IPS-15b (cell line): Measurements from ENCODE around the gene PPIL3.

Source experiments
- H3K27me3 ChIP-seq: one replicate; pipeline ENCODE4 v1.6.1; 2013; ENCODE audit warnings: low read length; ENCODE audit not compliant: control insufficient read depth, insufficient read depth
- H3K36me3 ChIP-seq: one replicate; pipeline ENCODE4 v1.6.1; 2013; ENCODE audit warnings: low read length; ENCODE audit not compliant: control insufficient read depth, insufficient read depth
- H3K4me1 ChIP-seq: one replicate; pipeline ENCODE4 v1.6.1; 2013; ENCODE audit warnings: mild to moderate bottlenecking, low read length; ENCODE audit not compliant: control insufficient read depth, insufficient read depth
- H3K4me3 ChIP-seq: one replicate; pipeline ENCODE4 v1.5.1; 2013; ENCODE audit warnings: low read depth, low read length
- H3K9ac ChIP-seq: one replicate; pipeline ENCODE4 v1.6.1; 2013; ENCODE audit warnings: low read depth, mild to moderate bottlenecking, low read length
- H3K9me3 ChIP-seq: one replicate; pipeline ENCODE4 v1.6.1; 2013; ENCODE audit warnings: mild to moderate bottlenecking, low read length; ENCODE audit not compliant: control insufficient read depth, insufficient read depth

PPIL3 gene

GRCh38 chr2:200878289-200878880 lies 10.5 kb downstream of the PPIL3 start:
- no peaks in the 10 kb centered on the region for H3K27me3 ChIP-seq
- peaks cover 7% of the 10 kb centered on the region for H3K36me3 ChIP-seq
- H3K4me3 ChIP-seq: no peak overlapping the region

GRCh38 chr2:200877443-200877842 lies 11.4 kb downstream of the PPIL3 start:
- Histone ChIP-seq H3K4me1 (no peaks in the 10 kb centered on the region), H3K9ac (no peak overlapping the region), H3K9me3 (no peaks in the 10 kb centered on the region), H3K27me3 (no peaks in the 10 kb centered on the region), H3K4me3 (no peak overlapping the region), H3K36me3 (peaks cover 7% of the 10 kb centered on the region)

More at GRCh38 chr2:200878289-200878880, 10.5 kb downstream of the PPIL3 start:
- Histone ChIP-seq H3K9me3 (no peaks in the 10 kb centered on the region), H3K4me1 (no peaks in the 10 kb centered on the region), H3K9ac (no peak overlapping the region)

DNA sequence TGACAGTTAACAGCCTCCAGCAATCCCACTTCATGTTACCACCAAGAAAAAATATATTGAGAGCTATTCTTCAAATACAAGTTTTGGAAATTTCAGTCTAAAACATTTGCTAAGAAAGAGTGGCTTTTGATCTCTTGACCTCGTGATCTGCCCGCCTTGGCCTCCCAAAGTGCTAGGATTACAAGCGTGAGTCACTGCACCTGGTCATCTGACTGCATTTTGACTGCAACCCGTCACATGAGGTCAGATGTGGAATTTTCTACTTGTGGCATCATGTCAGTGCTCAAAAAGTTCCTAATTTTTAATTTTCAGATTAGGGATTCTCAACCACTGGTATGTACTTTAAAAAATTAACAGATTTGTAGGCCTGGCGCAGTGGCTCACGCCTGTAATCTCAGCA lies 15.3 kb downstream of the PPIL3 start:
- peaks cover 11% of the 10 kb centered on the region for H3K36me3 ChIP-seq

GRCh38 chr2:200871151-200871550 lies 17.7 kb downstream of the PPIL3 start:
- peaks cover 7% of the 10 kb centered on the region for H3K36me3 ChIP-seq
- H3K4me3 ChIP-seq: no peak overlapping the region
- no peaks in the 10 kb centered on the region for H3K9me3 ChIP-seq
- no peak overlapping the region for H3K9ac ChIP-seq
- H3K4me1 ChIP-seq: no peaks in the 10 kb centered on the region
- H3K27me3 ChIP-seq: no peaks in the 10 kb centered on the region

More for the DNA sequence above, 15.3 kb downstream of the PPIL3 start:
- Histone ChIP-seq H3K9me3 (no peaks in the 10 kb centered on the region), H3K27me3 (no peaks in the 10 kb centered on the region), H3K4me1 (no peaks in the 10 kb centered on the region), H3K9ac (no peak overlapping the region), H3K4me3 (no peak overlapping the region)

- Histone ChIP-seq H3K9me3 (no peaks in the 10 kb centered on the region), H3K9ac (no peak overlapping the region), H3K36me3 (peaks cover 7% of the 10 kb centered on the region), H3K4me3 (no peak overlapping the region), H3K27me3 (no peaks in the 10 kb centered on the region), H3K4me1 (no peaks in the 10 kb centered on the region)
Measured at GRCh38 chr2:200869014-200869413, 19.9 kb downstream of the PPIL3 start.

DNA sequence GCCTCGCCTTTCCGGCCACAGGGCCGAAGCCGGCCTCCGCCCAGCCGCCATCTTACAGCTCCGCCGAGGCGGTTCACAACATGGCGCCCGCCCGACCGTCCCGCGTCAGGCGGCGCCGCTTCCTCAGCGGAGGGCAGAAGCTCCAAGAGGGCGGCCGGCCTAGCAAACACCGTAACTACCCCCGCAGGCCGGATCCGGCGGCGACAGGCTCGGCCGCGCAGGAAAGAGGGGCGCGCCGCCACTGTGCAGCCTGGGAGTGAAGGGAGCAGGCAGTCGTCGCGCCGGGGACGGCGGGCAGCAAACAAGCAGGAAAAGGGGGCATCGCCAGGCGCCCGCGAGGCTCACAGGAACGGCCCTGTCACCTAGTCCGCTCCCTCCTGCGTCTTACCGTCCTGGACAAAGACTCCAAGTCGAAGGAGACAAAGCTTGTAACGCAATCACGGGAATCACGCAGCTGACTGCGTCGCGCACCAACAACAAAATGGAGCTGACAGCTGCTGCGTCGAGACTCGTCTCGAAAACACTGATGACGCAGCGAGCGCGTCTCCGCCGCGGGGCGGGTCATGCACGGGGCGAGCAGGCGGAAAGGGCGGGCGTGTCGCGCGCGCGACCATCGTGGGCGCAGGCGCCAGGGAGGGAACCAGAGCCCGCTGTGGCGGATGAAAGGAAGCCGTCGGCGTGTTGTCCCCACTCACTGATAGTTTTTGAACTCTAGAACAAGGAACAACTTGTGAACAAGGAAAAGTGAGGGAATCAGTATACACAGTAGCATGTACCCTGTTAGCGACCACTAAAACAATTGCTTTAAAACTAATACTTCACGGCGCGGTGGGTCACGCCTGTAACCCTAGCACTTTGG lies 24.5 kb downstream of the PPIL3 start, which contains the start of gene CLK1:
CLK1 (minus strand) TSS at position 483 of the 859 bp plus-strand sequence. CDS start 2,796 bp downstream, outside the sequence.
- Histone ChIP-seq H3K9me3 (no peaks in the 10 kb centered on the region), H3K4me1 (peaks cover 2% of the 10 kb centered on the region), H3K4me3 (peak within 1 kb of the TSS; percentile 99), H3K9ac (peak within 1 kb of the TSS; percentile 87), H3K36me3 (peaks cover 8% of the 10 kb centered on the region), H3K27me3 (no peaks in the 10 kb centered on the region)

DNA sequence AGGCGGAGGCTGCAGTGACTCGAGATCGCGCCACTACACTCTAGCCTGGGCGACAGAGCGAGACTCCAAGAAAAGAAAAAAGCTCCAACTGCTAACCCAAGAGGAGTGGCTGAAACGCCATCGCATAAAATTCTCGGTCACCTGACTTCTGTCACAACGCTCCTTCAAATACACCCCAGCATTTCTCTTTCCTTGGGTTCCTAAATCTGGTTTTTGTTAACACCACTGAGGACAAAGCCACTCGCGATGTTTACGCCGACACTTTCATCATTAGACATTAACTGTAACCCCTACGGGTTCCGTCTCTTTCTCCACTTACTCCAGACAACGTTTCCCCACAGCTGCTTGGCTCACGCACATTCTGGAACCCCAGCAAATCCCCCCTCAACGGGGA lies 25.1 kb downstream of the PPIL3 start:
- Histone ChIP-seq H3K9me3 (no peaks in the 10 kb centered on the region), H3K4me3 (peak overlapping the region; percentile 99), H3K27me3 (no peaks in the 10 kb centered on the region), H3K4me1 (peaks cover 2% of the 10 kb centered on the region), H3K9ac (peak overlapping the region; percentile 87), H3K36me3 (peaks cover 13% of the 10 kb centered on the region)

- no peaks in the 10 kb centered on the region for H3K27me3 ChIP-seq
- H3K36me3 ChIP-seq: peaks cover 17% of the 10 kb centered on the region
- peak overlapping the region; percentile 99 for H3K4me3 ChIP-seq
- H3K4me1 ChIP-seq: peaks cover 2% of the 10 kb centered on the region
- no peaks in the 10 kb centered on the region for H3K9me3 ChIP-seq
- H3K9ac ChIP-seq: peak overlapping the region; percentile 87
Measured at GRCh38 chr2:200862532-200863000, 26.3 kb downstream of the PPIL3 start.

DNA sequence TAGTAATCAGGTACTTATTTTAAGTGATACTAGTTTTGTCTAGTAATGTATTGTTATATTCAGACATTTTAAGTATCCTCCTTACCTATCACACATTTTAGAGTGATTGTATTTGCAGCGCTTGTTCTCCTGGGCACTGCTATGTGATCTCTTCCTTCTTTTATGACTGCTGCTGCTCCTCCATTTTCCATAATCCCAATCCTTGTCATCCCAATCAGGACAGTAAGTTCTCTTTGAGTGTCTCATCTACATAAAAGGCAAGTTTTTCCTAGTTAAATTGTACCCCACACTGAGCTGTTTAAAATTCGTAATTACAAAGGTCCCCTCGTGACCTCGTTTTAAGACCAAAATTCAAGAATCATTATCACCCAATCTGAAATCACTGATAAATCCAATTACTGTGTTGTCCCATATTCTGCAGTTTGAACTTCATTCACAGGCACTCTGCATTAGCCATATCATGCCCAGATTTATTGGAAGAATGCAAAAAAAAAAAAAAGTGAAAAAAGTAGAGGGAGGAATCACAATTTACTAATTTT lies 27.2 kb downstream of the PPIL3 start:
- Histone ChIP-seq H3K4me1 (peaks cover 2% of the 10 kb centered on the region), H3K9me3 (no peaks in the 10 kb centered on the region), H3K36me3 (peaks cover 22% of the 10 kb centered on the region), H3K4me3 (peak overlapping the region; percentile 18), H3K9ac (no peak overlapping the region), H3K27me3 (no peaks in the 10 kb centered on the region)

GRCh38 chr2:200860092-200860795 lies 28.6 kb downstream of the PPIL3 start:
- Histone ChIP-seq H3K4me3 (no peak overlapping the region), H3K36me3 (peaks cover 32% of the 10 kb centered on the region), H3K4me1 (peaks cover 2% of the 10 kb centered on the region), H3K9me3 (no peaks in the 10 kb centered on the region), H3K27me3 (no peaks in the 10 kb centered on the region), H3K9ac (no peak overlapping the region)

GRCh38 chr2:200856806-200857205 lies 32.1 kb downstream of the PPIL3 start:
- H3K9ac ChIP-seq: no peak overlapping the region
- H3K27me3 ChIP-seq: no peaks in the 10 kb centered on the region
- no peak overlapping the region for H3K4me3 ChIP-seq
- peaks cover 2% of the 10 kb centered on the region for H3K4me1 ChIP-seq
- H3K36me3 ChIP-seq: peaks cover 46% of the 10 kb centered on the region
- no peaks in the 10 kb centered on the region for H3K9me3 ChIP-seq
